Fibroblast of skin of right quadriceps (primary cell): Measurements from ENCODE around the gene KRTAP5-10.
"Not testable (repeated sequence)": the region's sequence is repeated elsewhere in the genome, so short reads cannot be mapped to it uniquely, and the experiment has no call there.

ENCODE experiments used
- DNase-seq: peaks from one replicate; pipeline ENCODE4 v3.0.0-alpha.2; 2013

The KRTAP5-10 gene

GRCh38 chr11:71542879-71543777, 22.2 kb upstream of the KRTAP5-10 start:
- no peak for DNase-seq

GRCh38 chr11:71543866-71544265, 21.5 kb upstream of the KRTAP5-10 start:
- DNase-seq = no peak

GRCh38 chr11:71544525-71545214, 20.7 kb upstream of the KRTAP5-10 start:
- DNase-seq = no peak

- DNase-seq = no peak
These were observed 19.9 kb upstream of the KRTAP5-10 start for GRCh38 chr11:71545405-71545966.

- no peak for DNase-seq
These were observed 17.2 kb upstream of the KRTAP5-10 start, which contains the start of gene KRTAP5-9 for GRCh38 chr11:71548120-71548519. KRTAP5-9 (plus strand) TSS chr11:71548420; CDS start chr11:71548658, 238 bp downstream.

- no peak for DNase-seq
These were observed 16.6 kb upstream of the KRTAP5-10 start for GRCh38 chr11:71548716-71549151.

- no peak for DNase-seq
These were observed 13.7 kb upstream of the KRTAP5-10 start for GRCh38 chr11:71551711-71552110.

GRCh38 chr11:71554996-71555395, 10.4 kb upstream of the KRTAP5-10 start:
- no peak for DNase-seq

GRCh38 chr11:71555508-71555907, 9.9 kb upstream of the KRTAP5-10 start:
- DNase-seq = no peak

- no peak for DNase-seq
These were observed 9.3 kb upstream of the KRTAP5-10 start for GRCh38 chr11:71556018-71556417.

GRCh38 chr11:71557257-71557656, 8.1 kb upstream of the KRTAP5-10 start:
- DNase-seq = no peak

GRCh38 chr11:71558996-71559395, 6.4 kb upstream of the KRTAP5-10 start:
- no peak for DNase-seq

- DNase-seq = peak; percentile 6
These were observed 3.2 kb upstream of the KRTAP5-10 start for GRCh38 chr11:71562120-71562519.

- peak; percentile 31 for DNase-seq
These were observed 2.0 kb upstream of the KRTAP5-10 start for GRCh38 chr11:71563406-71563805.

GRCh38 chr11:71564430-71564829, 933 bp upstream of the KRTAP5-10 start:
- DNase-seq = no peak

GRCh38 chr11:71566081-71566620, 788 bp downstream of the KRTAP5-10 start:
- no peak for DNase-seq

GRCh38 chr11:71566626-71567599, 1.6 kb downstream of the KRTAP5-10 start:
- DNase-seq = not testable (repeated sequence)

GRCh38 chr11:71567633-71568032, 2.3 kb downstream of the KRTAP5-10 start:
- DNase-seq = not testable (repeated sequence)

- DNase-seq = no peak
These were observed 3.5 kb downstream of the KRTAP5-10 start for GRCh38 chr11:71568704-71569349.

GRCh38 chr11:71571101-71571850, 5.9 kb downstream of the KRTAP5-10 start:
- DNase-seq = not testable (repeated sequence)

- DNase-seq = no peak
These were observed 7.4 kb downstream of the KRTAP5-10 start for GRCh38 chr11:71572811-71573210.
